ENCODE measurements around the gene TGM2. TPM values are rescaled to one million over a fixed set of nuclear protein-coding genes. Genes with fewer than 3 reads are reported as not detected.
A peak's percentile ranks its signal among the peaks of the same experiment; 100 is the strongest.

Gene TGM2
- total RNA-seq, 1 donor from 2014 or later, result 193 TPM

DNA sequence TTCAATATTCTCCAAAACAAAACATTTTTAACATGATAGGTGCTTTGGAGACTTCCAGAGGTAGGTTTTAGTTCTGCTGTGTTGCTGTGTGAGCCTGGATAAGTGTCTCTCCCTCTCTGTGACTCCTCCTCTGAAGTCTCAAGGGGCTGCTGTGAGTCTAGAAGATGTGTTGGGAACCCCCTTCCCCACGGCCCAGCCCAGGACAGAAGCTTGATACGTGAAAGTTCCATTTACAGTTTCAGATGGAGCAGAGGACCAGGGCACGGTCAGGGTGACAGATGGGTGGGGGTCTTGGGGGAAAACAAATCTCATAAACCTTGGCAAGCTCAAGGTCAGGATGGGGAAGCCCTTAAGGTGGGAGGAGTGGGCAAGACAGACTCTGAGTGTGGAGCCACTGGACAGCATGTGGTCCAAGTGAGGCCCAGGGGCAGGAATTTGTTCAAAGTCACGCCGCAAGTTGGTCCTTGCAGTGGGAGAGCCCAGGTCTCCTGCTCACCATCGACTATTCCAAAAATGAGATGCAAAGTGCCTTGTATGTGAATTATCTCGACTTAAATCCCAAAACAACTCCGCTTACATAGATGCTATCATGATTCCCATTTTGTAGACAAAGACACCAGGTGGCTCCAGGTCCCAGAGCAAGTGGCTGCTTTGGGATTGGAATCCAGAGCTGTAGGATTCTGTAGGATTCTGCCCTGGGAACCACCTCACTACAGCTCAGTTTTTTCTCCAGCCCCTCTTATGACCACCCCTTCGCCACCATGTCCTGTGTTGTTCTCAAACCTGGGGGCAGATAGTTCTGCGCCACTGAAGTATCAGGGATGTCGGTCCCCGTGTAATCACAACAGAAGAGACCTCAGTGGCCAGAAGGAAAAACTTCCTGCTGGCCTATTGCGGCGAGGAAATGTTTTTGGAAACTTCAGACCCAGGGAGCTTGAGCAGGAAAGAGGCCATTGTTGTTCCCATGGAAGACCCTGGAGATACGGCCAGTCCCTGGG is 1.9 kb downstream of the TGM2 start:
- no peak for ATAC-seq

GRCh38 chr20:38162149-38162548 is 2.9 kb downstream of the TGM2 start:
- ATAC-seq (peak; percentile 3), DNase-seq (ENCODE audit: low spot score) (no peak)

More for the DNA sequence above, 1.9 kb downstream of the TGM2 start:
- no peak for DNase-seq (ENCODE audit: low spot score)

DNA sequence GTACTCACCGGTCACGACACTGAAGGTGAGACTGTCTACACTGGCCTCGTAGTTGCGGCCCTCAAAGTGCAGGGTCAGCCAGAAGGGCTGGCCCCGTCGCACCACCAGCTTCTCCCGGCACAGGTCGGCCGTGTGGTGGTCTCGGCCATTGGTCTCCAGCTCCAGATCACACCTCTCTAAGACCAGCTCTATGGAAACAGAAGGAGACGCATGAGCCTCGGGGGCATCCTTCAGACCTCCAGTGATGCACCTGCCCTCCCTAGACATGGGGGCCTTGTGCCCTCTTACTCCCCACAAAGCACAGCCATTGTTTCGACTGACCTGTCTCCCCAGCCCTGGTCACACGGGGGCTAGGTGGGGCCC is 3.7 kb downstream of the TGM2 start:
- no peak for DNase-seq (ENCODE audit: low spot score)
- no peak for ATAC-seq

- ATAC-seq (no peak), DNase-seq (ENCODE audit: low spot score) (no peak)
Measured at GRCh38 chr20:38159957-38160756, 4.9 kb downstream of the TGM2 start.

DNA sequence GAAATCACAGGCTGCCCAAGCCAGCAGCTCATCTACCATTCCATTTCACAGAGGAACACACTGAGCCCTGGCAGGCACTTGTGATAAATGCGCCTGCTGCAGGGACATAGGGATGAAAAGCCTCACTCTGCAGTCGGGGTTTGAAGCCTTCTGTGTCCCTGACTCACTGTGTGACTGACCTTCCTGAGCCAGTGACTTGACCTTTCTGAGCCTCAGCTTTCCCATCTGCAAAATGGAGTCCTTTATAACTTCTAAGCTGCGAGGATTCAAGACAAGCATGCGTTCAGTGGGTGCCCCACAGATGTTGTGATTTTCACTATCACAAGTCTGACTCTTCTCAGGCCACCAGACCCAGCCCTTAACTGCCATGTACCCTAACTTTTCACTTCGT is 5.5 kb downstream of the TGM2 start:
- ATAC-seq, result no peak
- DNase-seq (ENCODE audit: low spot score), result no peak

DNA sequence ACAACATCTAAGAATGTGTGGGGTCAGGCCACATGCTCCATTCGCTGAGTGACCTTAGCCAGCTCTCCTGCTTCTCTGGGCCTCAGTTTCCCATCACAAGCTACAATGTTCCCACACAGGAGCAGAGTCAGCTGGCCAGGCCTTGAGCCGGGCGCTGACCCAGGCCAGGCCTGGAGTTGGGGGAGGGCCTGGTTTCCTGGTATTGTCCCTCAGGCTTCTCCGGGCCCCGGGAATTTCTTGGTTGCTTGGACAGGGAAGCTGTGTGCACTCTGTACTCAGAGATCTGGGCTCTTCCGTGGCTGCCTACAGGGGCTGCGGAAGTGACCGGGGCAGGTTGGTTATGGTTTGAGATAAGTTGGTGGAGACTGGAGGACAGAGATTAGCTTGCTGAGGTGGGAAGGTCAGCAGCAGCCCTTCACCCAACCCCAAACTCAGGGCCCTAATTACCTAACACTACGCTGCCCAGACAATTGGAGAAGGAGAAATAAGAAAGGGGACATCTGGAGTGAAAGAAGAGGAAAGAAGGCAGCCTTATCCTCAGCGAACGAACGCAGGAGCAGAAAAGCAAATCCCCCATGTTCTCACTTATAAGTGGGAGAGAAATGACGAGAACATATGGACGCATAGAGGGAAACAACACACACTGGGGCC is 6.2 kb downstream of the TGM2 start:
- DNase-seq (ENCODE audit: low spot score) (no peak), ATAC-seq (peak; percentile 45)

DNA sequence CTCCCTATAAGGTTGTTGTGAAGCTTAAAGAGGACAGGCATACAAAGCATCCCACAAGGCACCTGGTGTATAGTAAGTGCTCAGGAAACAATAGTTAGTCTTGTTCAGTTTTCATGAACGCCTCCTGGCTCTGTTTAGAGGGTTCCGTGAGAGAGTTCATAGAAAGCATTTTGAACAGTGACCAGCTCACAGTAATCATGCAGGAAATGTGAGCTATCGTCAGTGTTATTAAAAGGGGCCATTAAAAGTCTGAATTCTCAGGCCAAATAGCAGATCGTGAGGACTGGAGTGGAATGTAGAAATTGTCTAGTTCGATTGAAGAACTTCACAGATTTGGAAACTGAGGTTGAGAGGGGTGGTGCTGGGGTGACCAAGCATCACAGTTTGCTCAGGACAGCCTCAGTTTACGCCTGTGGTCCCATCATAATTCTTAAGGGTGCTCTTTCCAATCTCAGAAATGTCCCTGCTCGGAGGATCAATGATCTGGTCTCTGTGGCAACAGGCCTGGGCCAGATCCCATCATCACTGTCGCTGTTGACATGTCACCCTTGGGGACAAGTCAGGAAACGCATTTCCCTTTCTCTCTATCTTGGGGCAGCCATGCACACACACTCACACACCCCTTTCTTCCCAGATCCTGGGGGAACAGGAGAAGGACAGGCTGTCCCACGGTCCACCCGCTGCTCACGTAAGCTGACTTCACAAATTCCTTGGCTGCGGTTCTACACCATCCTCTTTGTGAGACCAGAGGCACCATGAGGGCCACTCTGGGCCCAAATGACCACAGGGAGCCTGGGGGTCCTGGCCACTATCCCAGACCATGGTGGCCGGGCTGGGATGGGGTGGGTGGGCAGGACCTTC is 7.2 kb downstream of the TGM2 start:
- ATAC-seq, result peak; percentile 25
- no peak for DNase-seq (ENCODE audit: low spot score)

DNA sequence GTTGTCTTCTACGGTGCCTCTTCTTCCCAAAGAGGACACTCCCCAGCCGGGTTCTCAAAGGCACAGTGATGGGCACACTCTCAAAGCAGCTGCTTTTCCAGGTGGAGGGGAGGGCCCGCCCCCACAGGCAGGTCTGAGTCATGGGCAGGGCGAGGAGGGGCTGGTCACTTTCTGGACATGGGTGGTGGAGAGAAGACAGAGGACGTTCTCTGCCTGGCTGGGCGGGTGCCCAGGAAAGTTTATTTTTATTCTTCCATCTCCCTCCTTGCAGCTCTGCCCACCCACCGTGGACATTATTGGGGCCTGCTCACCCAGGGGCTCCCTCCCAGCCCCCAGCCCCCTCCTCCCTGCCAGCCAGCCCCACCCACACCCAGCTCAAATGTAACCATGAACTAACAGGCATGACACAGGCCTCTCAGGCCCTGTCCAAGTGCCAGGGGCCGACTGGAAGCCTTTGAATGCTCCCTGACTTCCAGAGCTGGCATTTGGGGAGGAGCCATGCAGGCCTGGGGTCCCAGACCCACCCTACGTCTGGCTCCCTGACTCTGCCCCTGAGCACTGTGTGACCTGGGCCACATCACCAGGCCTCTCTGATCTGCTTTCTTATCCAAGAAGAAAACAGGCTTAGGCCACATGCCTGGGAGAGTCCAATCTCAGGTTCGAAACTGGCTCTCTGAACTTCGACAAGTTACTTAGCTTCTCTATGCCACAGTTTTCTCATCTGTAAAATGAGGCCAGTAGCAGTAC is 8.0 kb downstream of the TGM2 start:
- no peak for ATAC-seq
- no peak for DNase-seq (ENCODE audit: low spot score)

DNA sequence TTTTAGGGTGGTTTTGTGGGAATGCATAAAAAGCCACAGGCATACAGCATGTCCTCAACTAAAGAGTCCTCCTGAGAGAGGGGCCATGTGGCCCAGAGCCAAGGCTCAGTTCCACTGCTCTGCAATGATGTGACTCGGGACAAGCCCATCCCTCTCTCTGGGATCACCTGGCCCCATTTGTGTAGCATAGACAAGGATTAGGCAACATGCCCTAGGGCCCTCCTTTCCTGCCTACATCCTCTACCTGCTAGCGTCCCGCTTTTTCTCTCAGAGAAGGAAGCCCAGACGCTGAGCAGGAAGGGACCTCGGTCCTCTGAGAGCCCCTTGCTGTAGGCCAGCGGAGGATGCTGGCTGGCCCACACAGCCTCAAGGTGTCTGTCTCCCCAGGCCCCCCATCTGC is 8.8 kb downstream of the TGM2 start:
- ATAC-seq, result no peak

GRCh38 chr20:38155811-38156210 is 9.3 kb downstream of the TGM2 start:
- no peak for ATAC-seq

More for the DNA sequence above, 8.8 kb downstream of the TGM2 start:
- DNase-seq (ENCODE audit: low spot score), result no peak

GRCh38 chr20:38153401-38153800 is 11.7 kb downstream of the TGM2 start:
- no peak for DNase-seq (ENCODE audit: low spot score)
- ATAC-seq, result no peak

More at GRCh38 chr20:38155811-38156210, 9.3 kb downstream of the TGM2 start:
- DNase-seq (ENCODE audit: low spot score), result no peak

GRCh38 chr20:38152621-38153221 is 12.3 kb downstream of the TGM2 start:
- DNase-seq (ENCODE audit: low spot score), result peak; percentile 91

DNA sequence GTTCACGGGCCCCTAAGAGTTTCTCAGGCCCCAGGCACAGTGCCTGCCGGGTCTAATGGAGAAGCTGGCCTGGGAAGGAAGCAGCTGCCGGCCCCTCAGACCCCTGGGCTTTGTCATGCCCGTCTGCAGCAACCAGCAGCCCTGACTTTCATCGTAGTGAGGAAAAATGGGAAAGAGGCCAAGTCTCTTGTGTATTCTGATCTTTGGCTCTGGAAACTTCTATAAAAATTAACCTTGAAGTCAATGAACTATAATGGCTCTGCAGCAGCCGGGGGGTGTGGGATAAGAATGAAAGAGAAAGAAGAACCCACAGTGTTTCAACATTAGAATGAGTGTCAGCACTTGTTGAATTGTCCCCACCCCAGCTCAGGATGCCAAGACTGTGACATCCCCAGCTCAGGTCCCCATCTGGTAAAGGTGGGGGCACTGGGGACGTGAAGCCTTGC is 12.9 kb downstream of the TGM2 start:
- peak; percentile 77 for ATAC-seq
- DNase-seq (ENCODE audit: low spot score), result peak; percentile 76

More at GRCh38 chr20:38152621-38153221, 12.3 kb downstream of the TGM2 start:
- peak; percentile 77 for ATAC-seq

- no peak for DNase-seq (ENCODE audit: low spot score)
- no peak for ATAC-seq
Measured at GRCh38 chr20:38151455-38151854, 13.6 kb downstream of the TGM2 start.

DNA sequence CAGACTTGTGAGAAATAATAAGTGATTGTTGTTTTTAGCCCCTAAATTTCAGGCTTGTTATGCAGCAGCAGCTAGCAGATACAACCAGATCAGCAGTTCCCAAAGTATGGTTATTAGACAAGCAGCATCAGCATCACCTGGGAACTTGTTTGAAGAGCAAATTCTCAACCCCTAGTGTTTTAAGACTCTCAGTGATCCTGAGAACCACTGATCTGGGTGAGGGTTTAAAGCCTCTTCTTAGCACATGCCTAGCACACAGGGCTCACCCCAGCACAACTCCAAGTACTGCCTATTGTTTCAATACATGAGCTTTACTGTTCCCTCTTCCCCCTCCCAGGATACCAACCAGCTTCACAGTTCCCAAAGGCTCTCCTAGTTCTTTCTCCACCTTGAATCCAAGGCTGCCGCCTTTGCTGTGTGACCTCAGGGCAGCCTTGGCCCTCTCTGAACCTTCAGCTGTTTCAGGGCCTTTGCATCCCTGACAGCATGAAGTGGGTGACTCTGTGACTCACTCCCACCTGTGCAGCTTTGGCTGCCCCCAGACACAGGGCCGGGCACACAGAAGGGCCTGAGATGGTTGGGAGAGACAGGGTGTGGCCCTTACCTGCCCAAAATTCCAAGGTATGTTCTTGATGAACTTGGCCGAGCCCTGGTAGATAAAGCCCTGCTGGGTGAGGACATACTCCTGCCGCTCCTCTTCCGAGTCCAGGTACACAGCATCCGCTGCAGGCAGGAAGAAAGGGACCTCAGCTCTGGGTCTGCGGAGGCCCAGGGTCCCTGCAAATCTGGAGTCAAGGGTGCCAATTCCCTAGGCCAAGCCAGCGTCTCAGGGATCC is 14.5 kb downstream of the TGM2 start:
- ATAC-seq (no peak), DNase-seq (ENCODE audit: low spot score) (no peak)

DNA sequence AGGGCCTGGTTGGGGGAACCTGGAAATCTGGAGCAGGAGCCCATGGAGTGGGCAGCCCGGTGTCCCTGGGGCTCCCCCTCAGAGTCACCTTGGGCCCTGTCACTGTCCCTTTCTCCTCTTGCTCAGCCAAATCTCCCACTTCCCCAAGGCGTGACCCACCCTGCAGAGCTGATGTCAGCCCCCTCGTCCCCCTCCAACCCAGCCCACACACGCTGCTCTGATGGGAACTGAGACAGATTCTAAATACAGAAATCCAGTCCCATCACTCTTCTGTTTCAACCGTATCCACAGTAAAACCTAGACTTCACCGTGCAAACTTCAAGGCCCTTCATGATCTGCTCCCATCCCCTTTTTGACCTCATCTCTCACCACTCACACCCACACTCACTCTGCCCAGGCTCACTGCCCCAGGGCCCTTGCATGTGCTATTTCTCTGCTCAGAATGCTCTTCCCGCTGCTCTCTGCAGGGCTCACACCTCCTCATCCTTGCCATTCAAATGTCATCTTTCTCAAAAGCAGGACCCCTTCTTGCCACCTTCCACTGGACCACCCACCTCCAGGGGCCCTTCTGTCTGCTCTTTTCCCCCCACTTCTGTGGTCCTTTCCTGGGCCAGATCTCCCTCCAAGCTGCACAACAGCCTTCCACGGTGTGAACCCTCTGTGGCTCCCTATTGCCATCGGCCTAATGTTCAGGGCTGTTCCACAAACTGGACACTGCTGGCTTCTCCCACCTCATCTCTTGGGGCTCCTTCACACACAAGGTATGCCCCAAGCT is 16.6 kb downstream of the TGM2 start:
- ATAC-seq (no peak), DNase-seq (ENCODE audit: low spot score) (no peak)

- ATAC-seq, result no peak
- no peak for DNase-seq (ENCODE audit: low spot score)
Measured at GRCh38 chr20:38147751-38148150, 17.3 kb downstream of the TGM2 start.
